Skin of body (tissue), 2 donors: ENCODE measurements around the gene ADAR. TPM values are rescaled to one million over a fixed set of nuclear protein-coding genes. Genes with fewer than 3 reads are reported as not detected.
"Not testable (repeated sequence)": the region's sequence is repeated elsewhere in the genome, so short reads cannot be mapped to it uniquely, and the experiment has no call there.

Experiments
- DNase-seq: peaks from one replicate; lab custom pipeline; 2025; lab: John Stamatoyannopoulos, UW
- total RNA-seq: library from RNA; depleted of rRNA; stranded (reverse); fragments of >200 nt; gene quantifications from one replicate; pipeline ENCODE4 v1.2.3, GENCODE V29; 2014

The ADAR gene
- 69.8 TPM for total RNA-seq

GRCh38 chr1:154607609-154608396 is at the start of gene ADAR:
ADAR (minus strand) TSS chr1:154608186; CDS start chr1:154608006, 180 bp downstream.
- DNase-seq, result peak; percentile 96

GRCh38 chr1:154657556-154657955 is 49.6 kb upstream of the ADAR start:
- no peak for DNase-seq

GRCh38 chr1:154652893-154653292 is 44.9 kb upstream of the ADAR start:
- DNase-seq, result no peak

GRCh38 chr1:154644724-154645123 is 36.7 kb upstream of the ADAR start:
- DNase-seq, result not testable (repeated sequence)

- no peak for DNase-seq
Measured at GRCh38 chr1:154641534-154641933, 33.5 kb upstream of the ADAR start.

GRCh38 chr1:154639876-154640275 is 31.9 kb upstream of the ADAR start:
- DNase-seq, result no peak

- DNase-seq, result no peak
Measured at GRCh38 chr1:154635171-154635570, 27.2 kb upstream of the ADAR start.

GRCh38 chr1:154629675-154630073 is 21.7 kb upstream of the ADAR start:
- DNase-seq, result no peak

GRCh38 chr1:154629061-154629674 is 21.2 kb upstream of the ADAR start:
- no peak for DNase-seq

GRCh38 chr1:154628121-154628405 is 20.1 kb upstream of the ADAR start:
- DNase-seq, result no peak

GRCh38 chr1:154627257-154628120 is 19.5 kb upstream of the ADAR start:
- peak; percentile 74 for DNase-seq

GRCh38 chr1:154626456-154627256 is 18.7 kb upstream of the ADAR start:
- DNase-seq, result no peak

GRCh38 chr1:154624746-154625643 is 17.0 kb upstream of the ADAR start:
- no peak for DNase-seq

- no peak for DNase-seq
Measured at GRCh38 chr1:154623358-154623757, 15.4 kb upstream of the ADAR start.

GRCh38 chr1:154622503-154623039 is 14.6 kb upstream of the ADAR start:
- no peak for DNase-seq

GRCh38 chr1:154621875-154622274 is 13.9 kb upstream of the ADAR start:
- DNase-seq, result no peak

GRCh38 chr1:154620751-154621150 is 12.8 kb upstream of the ADAR start:
- no peak for DNase-seq

GRCh38 chr1:154619181-154619948 is 11.4 kb upstream of the ADAR start:
- no peak for DNase-seq

- DNase-seq, result no peak
Measured at GRCh38 chr1:154616659-154617345, 8.8 kb upstream of the ADAR start.
